H1 (cell line): ENCODE measurements around the gene GPR180. TPM values are rescaled to one million over a fixed set of nuclear protein-coding genes. Genes with fewer than 3 reads are reported as not detected.

ENCODE experiments used
- CTCF ChIA-PET: fragments of 300-600 bp; sonication (Branson Sonifier 250); formaldehyde crosslinking; loops from one replicate; lab custom pipeline; 2021; ENCODE audit not compliant: partially characterized antibody; lab: Charles Lee
- POLR2A ChIA-PET: fragments of 300-600 bp; sonication (Branson Sonifier 250); formaldehyde crosslinking; loops from one replicate; lab custom pipeline; 2021; ENCODE audit warnings: inconsistent platforms; ENCODE audit not compliant: partially characterized antibody; lab: Charles Lee
- DNase-seq, 2 experiments: peaks; one replicate each; pipeline versions ENCODE4 v3.0.0 to v3.0.0-alpha.2; 2010 to 2022; ENCODE audit warnings: low spot score in 2 of 2, low read depth in 1 of 2, mixed read lengths in 1 of 2
- FAIRE-seq: peaks from 2 replicates; lab custom pipeline; 2011; peaks lifted over from hg19 to GRCh38; lab: Jason Lieb, UNC
- H2AFZ ChIP-seq: 2 replicates; pipeline ENCODE4 v1.8.1; 2012; ENCODE audit warnings: low read length, inconsistent platforms
- H2AK5ac ChIP-seq: 2 replicates; pipeline ENCODE4 v1.6.1; 2013; ENCODE audit warnings: low read depth, low read length
- H2BK120ac ChIP-seq: replicated peaks from 2 replicates; pipeline ENCODE3; 2013; ENCODE audit warnings: low read depth, low read length, inconsistent platforms
- H2BK12ac ChIP-seq: 2 replicates; pipeline ENCODE4 v1.6.1; 2013; ENCODE audit warnings: low read depth, low read length
- H2BK15ac ChIP-seq: 2 replicates; pipeline ENCODE4 v1.6.1; 2013; ENCODE audit warnings: low read length
- H2BK20ac ChIP-seq: 2 replicates; pipeline ENCODE4 v1.6.1; 2013; ENCODE audit warnings: low read length
- H2BK5ac ChIP-seq: 2 replicates; pipeline ENCODE4 v1.6.1; 2013; ENCODE audit warnings: low read depth, low read length
- H3K14ac ChIP-seq: 2 replicates; pipeline ENCODE4 v1.6.1; 2013; ENCODE audit warnings: inconsistent platforms; ENCODE audit not compliant: insufficient read length
- H3K18ac ChIP-seq: 2 replicates; pipeline ENCODE4 v1.6.1; 2013; ENCODE audit warnings: low read length; ENCODE audit errors: extremely low read depth
- H3K23ac ChIP-seq: 2 replicates; pipeline ENCODE4 v1.6.1; 2013; ENCODE audit warnings: inconsistent platforms; ENCODE audit not compliant: insufficient read length
- H3K23me2 ChIP-seq: 2 replicates; pipeline ENCODE4 v1.6.1; 2013; ENCODE audit warnings: low read depth, low read length
- H3K27ac ChIP-seq: 2 replicates; pipeline ENCODE4 v1.6.1; 2011; ENCODE audit warnings: low read depth, low read length, inconsistent platforms
- H3K27me3 ChIP-seq, 4 experiments: replicated peaks in 1 of 4; 1 replicate in 1 of 4; 2 replicates in 3 of 4; pipeline versions ENCODE4 v1.6.1 to v1.8.1; 2011 to 2013; ENCODE audit warnings: low read length in 3 of 4, mild to moderate bottlenecking in 3 of 4, inconsistent platforms in 2 of 4, mixed read lengths in 2 of 4, moderate library complexity in 1 of 4; ENCODE audit not compliant: control insufficient read depth in 3 of 4, insufficient read depth in 3 of 4; ENCODE audit errors: extremely low read depth in 1 of 4
- H3K36me3 ChIP-seq, 4 experiments: 2 replicates each; pipeline versions ENCODE4 v1.6.1 to v1.8.1; 2011 to 2013; ENCODE audit warnings: mild to moderate bottlenecking in 4 of 4, low read length in 3 of 4, moderate library complexity in 2 of 4, control low read depth in 1 of 4, inconsistent platforms in 1 of 4; ENCODE audit not compliant: insufficient read depth in 4 of 4, control insufficient read depth in 2 of 4
- H3K4ac ChIP-seq: replicated peaks from 2 replicates; pipeline ENCODE3; 2013; ENCODE audit warnings: low read length, low read depth, mixed read lengths, inconsistent platforms; ENCODE audit not compliant: insufficient read length
- H3K4me1 ChIP-seq, 4 experiments: replicated peaks in 1 of 4; 1 replicate in 1 of 4; 2 replicates in 3 of 4; pipeline versions ENCODE4 v1.6.1 to v1.8.1; 2011 to 2013; ENCODE audit warnings: low read length in 3 of 4, inconsistent platforms in 2 of 4, mixed read lengths in 1 of 4; ENCODE audit not compliant: insufficient read depth in 4 of 4, control insufficient read depth in 3 of 4
- H3K4me2 ChIP-seq, 2 experiments: 2 replicates each; pipeline versions ENCODE4 v1.6.1 to v1.8.1; 2011 to 2013; ENCODE audit warnings: low read depth in 2 of 2, low read length in 2 of 2, control low read depth in 1 of 2, inconsistent platforms in 1 of 2, mild to moderate bottlenecking in 1 of 2; ENCODE audit not compliant: insufficient read depth in 1 of 2
- H3K4me3 ChIP-seq, 4 experiments: fragments of 200-600, 300-600 bp in 1 of 4; sonication (generic), shearing (Covaris generic), sonication (Bioruptor Twin) in 1 of 4; 2 replicates each; pipeline versions ENCODE4 v1.5.1 to v1.8.1; 2011 to 2016; ENCODE audit warnings: low read length in 4 of 4, low read depth in 3 of 4, control low read depth in 2 of 4, inconsistent platforms in 2 of 4, mild to moderate bottlenecking in 2 of 4, mixed read lengths in 1 of 4, moderate library complexity in 1 of 4; ENCODE audit not compliant: insufficient read depth in 2 of 4; ENCODE audit errors: extremely low read depth in 1 of 4
- H3K56ac ChIP-seq: replicated peaks from 2 replicates; pipeline ENCODE3; 2013; ENCODE audit warnings: low read depth, mild to moderate bottlenecking, mixed read lengths, low read length, inconsistent platforms; ENCODE audit not compliant: insufficient read length
- H3K79me1 ChIP-seq: 2 replicates; pipeline ENCODE4 v1.6.1; 2013; ENCODE audit warnings: low read depth, low read length, control low read depth
- H3K79me2 ChIP-seq, 2 experiments: 2 replicates each; pipeline versions ENCODE4 v1.6.1 to v1.8.1; 2012 to 2013; ENCODE audit warnings: low read length in 2 of 2, mild to moderate bottlenecking in 2 of 2, inconsistent platforms in 1 of 2; ENCODE audit not compliant: insufficient read depth in 2 of 2, control insufficient read depth in 1 of 2
- H3K9ac ChIP-seq, 4 experiments: replicated peaks in 1 of 4; 1 replicate in 1 of 4; 2 replicates in 3 of 4; pipeline versions ENCODE4 v1.6.1 to v1.8.1; 2011 to 2013; ENCODE audit warnings: low read depth in 3 of 4, low read length in 3 of 4, control low read depth in 2 of 4, mild to moderate bottlenecking in 2 of 4, moderate library complexity in 2 of 4, inconsistent platforms in 1 of 4; ENCODE audit errors: extremely low read depth in 1 of 4
- H3K9me3 ChIP-seq, 2 experiments: 2 replicates each; pipeline versions ENCODE4 v1.6.1 to v1.8.1; 2012 to 2013; ENCODE audit warnings: mild to moderate bottlenecking in 2 of 2, moderate library complexity in 2 of 2, control low read depth in 1 of 2, inconsistent platforms in 1 of 2, low read depth in 1 of 2, low read length in 1 of 2, mixed read lengths in 1 of 2; ENCODE audit not compliant: insufficient read depth in 2 of 2
- H4K20me1 ChIP-seq, 2 experiments: replicated peaks in 1 of 2; 2 replicates each; pipeline versions ENCODE3 to v1.8.1; 2011 to 2013; ENCODE audit warnings: inconsistent platforms in 2 of 2, low read length in 2 of 2, mild to moderate bottlenecking in 1 of 2; ENCODE audit not compliant: insufficient read depth in 2 of 2, control insufficient read depth in 1 of 2
- H4K5ac ChIP-seq: 2 replicates; pipeline ENCODE4 v1.6.1; 2013; ENCODE audit warnings: low read length, low read depth, mixed read lengths, inconsistent platforms; ENCODE audit not compliant: insufficient read length
- H4K8ac ChIP-seq: 2 replicates; pipeline ENCODE4 v1.8.0; 2013; ENCODE audit warnings: mild to moderate bottlenecking, moderate library complexity, low read length, inconsistent platforms; ENCODE audit not compliant: insufficient read depth; ENCODE audit errors: extremely low read depth
- H4K91ac ChIP-seq: replicated peaks from 2 replicates; pipeline ENCODE3; 2013; ENCODE audit warnings: low read length, mixed read lengths, inconsistent platforms; ENCODE audit not compliant: insufficient read length
- ATF3 ChIP-seq: IDR thresholded peaks from 2 replicates; pipeline ENCODE4 v1.6.1; 2011; ENCODE audit warnings: low read depth, mild to moderate bottlenecking, low read length; ENCODE audit not compliant: insufficient read depth
- BACH1 ChIP-seq: IDR thresholded peaks from 2 replicates; pipeline ENCODE4 v1.6.1; 2012; ENCODE audit warnings: low read length, improper control_type of control experiment
- CTBP2 ChIP-seq: IDR thresholded peaks from 2 replicates; pipeline ENCODE4 v1.7.0; 2011; ENCODE audit warnings: borderline replicate concordance, mild to moderate bottlenecking, moderate library complexity, mixed read lengths, low read length; ENCODE audit not compliant: insufficient read depth, insufficient read length
- JUND ChIP-seq: IDR thresholded peaks from 2 replicates; pipeline ENCODE4 v1.6.1; 2011; ENCODE audit warnings: mild to moderate bottlenecking, improper control_type of control experiment, low read length
- NANOG ChIP-seq: IDR thresholded peaks from 2 replicates; pipeline ENCODE4 v1.6.1; 2011; ENCODE audit warnings: low read length, low read depth, mild to moderate bottlenecking, inconsistent platforms; ENCODE audit not compliant: insufficient read depth, poor library complexity, severe bottlenecking
- RNF2 ChIP-seq: fragments of 200-900, 300-1000 bp; sonication (generic); IDR thresholded peaks from 2 replicates; pipeline ENCODE4 v1.7.1; 2016; ENCODE audit warnings: borderline replicate concordance, low read depth, mild to moderate bottlenecking, antibody characterized with exemption, low read length; ENCODE audit not compliant: poor library complexity, severe bottlenecking; ENCODE audit errors: missing control alignments
- RXRA ChIP-seq: IDR thresholded peaks from 2 replicates; pipeline ENCODE4 v1.6.1; 2011; ENCODE audit warnings: low read depth, mild to moderate bottlenecking, low read length, moderate library complexity; ENCODE audit not compliant: insufficient read depth
- SP1 ChIP-seq: IDR thresholded peaks from 2 replicates; pipeline ENCODE4 v1.6.1; 2011; ENCODE audit warnings: low read depth, low read length
- TBP ChIP-seq: IDR thresholded peaks from 2 replicates; pipeline ENCODE4 v1.6.1; 2011; ENCODE audit warnings: low read depth, low read length, improper control_type of control experiment
- WGBS, 2 experiments: shearing (Covaris generic) in 1 of 2; methylation state at CpG; one replicate each; pipeline versions ENCODE4 v1.1.6 to v1.1.7; 2013 to 2015; ENCODE audit warnings: low lambda C conversion rate in 2 of 2, mixed read lengths in 2 of 2, inconsistent platforms in 1 of 2, low coverage in 1 of 2, missing lambda C conversion rate in 1 of 2; ENCODE audit not compliant: insufficient replicate concordance in 2 of 2, insufficient coverage in 1 of 2, insufficient read length in 1 of 2; ENCODE audit errors: extremely low coverage in 1 of 2, missing lambda C conversion rate in 1 of 2; 5-methylcytosine and 5-hydroxymethylcytosine counted together
- polyA plus RNA-seq, 7 experiments: library from polyadenylated mRNA; depleted of rRNA in 3 of 7; stranded (reverse) in 5 of 7; unstranded in 2 of 7; fragments of >200 nt in 5 of 7; fragments of 200-250 nt in 2 of 7; gene quantifications; 1 replicate in 5 of 7; 2 replicates in 1 of 7; 4 replicates in 1 of 7; pipeline versions ENCODE4 v1.2.1 to v1.2.3, GENCODE V29; 2011 to 2013; ENCODE audit warnings: missing spikeins in 2 of 7, mixed read lengths in 2 of 7
- total RNA-seq: library from RNA; stranded (reverse); fragmentation: NEBNext Ultra II Directional; extraction: Animal tissue kit (Norgen Biotek cat#: 25700); gene quantifications from 2 replicates; pipeline ENCODE4 v1.2.1, GENCODE V29; 2021

The GPR180 gene
- total and polyA plus RNA-seq, 2 of the 8 experiments (the other 6 are each of a cell fraction or from before 2014, with no cell fraction given) = 1.8 to 4.8 TPM

GRCh38 chr13:94607056-94607455 lies 5.4 kb downstream of the GPR180 start:
- FAIRE-seq (no peak), DNase-seq (no peak)
- Histone ChIP-seq H3K27me3 (no peaks in the 10 kb centered on the region), H3K23me2 (0 out of 2 replicates have a peak, but pooled peaks cover 4% of the 10 kb centered on the region), H3K18ac (no peak overlapping the region), H3K9me3 (no peaks in the 10 kb centered on the region), H4K5ac (no peak overlapping the region), H3K56ac (no peak overlapping the region), H2AK5ac (no peak overlapping the region), H4K20me1 (no peaks in the 10 kb centered on the region), H3K14ac (no peak overlapping the region), H2BK15ac (no peak overlapping the region), H2BK12ac (no peak overlapping the region), H3K4me3 (no peak overlapping the region), H3K79me2 (peaks cover 0 to 19% of the 10 kb centered on the region in 2 experiments; a peak in 2 of 4 replicates), H3K23ac (no peak overlapping the region), H3K9ac (no peak overlapping the region), H3K4me2 (no peak overlapping the region), H3K79me1 (peaks cover 2% of the 10 kb centered on the region; the same call in 1 of the 2 replicates), H3K36me3 (peaks cover 3 to 30% (median 11%) of the 10 kb centered on the region in 4 experiments; a peak in 5 of 8 replicates), H2BK120ac (no peak overlapping the region), H2BK20ac (no peak overlapping the region), H2AFZ (no peak overlapping the region), H3K4ac (no peak overlapping the region), H4K8ac (no peak overlapping the region), H3K4me1 (peaks cover 0 to 1% (median 0%) of the 10 kb centered on the region in 4 experiments; a peak in 2 of 7 replicates), H2BK5ac (no peak overlapping the region), H3K27ac (no peak overlapping the region), H4K91ac (no peak overlapping the region)
- ChIA-PET CTCF (interaction anchor here (1.6 kb wide), 1 partner anchor 10 kb away, joined by 7 read pairs; no protein-coding TSS in a partner anchor), POLR2A (no interaction called here)
- WGBS, 2 experiments = 89% methylated on average over 4 of the region's 4 CpGs; no CpG with 5 or more reads in 1 of the 2 experiments
- TF ChIP-seq JUND (no peak), RNF2 (no peak), NANOG (no peak), RXRA (no peak), CTBP2 (no peak), SP1 (no peak), ATF3 (no peak), BACH1 (no peak), TBP (no peak)
